Measurements from ENCODE around the gene PLK5. TPM values are rescaled to one million over a fixed set of nuclear protein-coding genes. Genes with fewer than 3 reads are reported as not detected.

Gene PLK5
- total and polyA plus RNA-seq, 2 of the 4 experiments (the other 2 are of a cell fraction) = not detected

DNA sequence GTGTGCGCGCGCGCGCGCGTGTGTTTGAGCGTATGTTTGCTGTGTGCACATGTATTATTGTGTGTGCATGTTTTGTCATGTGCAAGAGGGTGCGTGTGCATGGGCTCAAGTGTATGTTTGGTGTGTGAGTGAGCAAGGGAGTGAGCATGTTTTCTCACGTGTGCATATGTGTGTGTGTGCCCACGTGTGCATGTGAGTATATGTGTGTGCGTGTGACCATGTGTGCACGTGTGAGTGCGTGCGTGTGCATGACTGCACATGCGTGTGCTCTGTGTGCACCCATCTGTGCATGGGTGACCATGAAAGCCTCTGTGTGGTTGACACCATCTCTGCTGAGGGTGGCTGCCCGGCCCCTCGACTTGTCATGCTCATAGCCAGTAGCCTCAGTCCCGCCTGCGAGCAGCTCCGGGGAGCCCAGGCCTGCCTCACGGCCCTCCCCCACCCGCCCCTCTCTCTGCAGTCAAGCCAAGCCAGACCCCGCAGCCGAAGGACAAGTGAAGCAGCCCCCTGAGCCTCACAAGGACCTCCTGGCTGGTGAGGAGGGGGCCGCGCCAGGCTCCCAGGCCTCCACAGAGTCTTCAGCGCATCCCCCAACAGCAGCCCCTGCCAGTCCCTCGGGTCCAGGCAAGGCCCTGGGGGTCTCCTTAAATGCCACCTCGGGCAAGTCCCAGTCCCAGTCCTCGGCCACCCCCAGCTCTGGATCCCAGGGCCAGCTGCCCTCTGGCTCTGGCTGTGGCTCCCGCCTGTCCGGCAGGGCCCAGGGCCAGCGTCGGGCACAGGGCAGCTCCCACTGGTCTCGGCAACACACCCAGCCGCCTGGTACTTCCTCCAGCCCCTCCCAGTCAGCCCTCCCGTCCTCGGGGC lies 26.9 kb upstream of the PLK5 start:
- no peak overlapping the region for H3K27ac ChIP-seq (ENCODE audit: insufficient read depth, low read length)
- H2AK9ac ChIP-seq (replicated peaks; ENCODE audit: low read depth, low read length, poor library complexity) = no peak overlapping the region
- H3K23ac ChIP-seq (ENCODE audit: low read depth, low read length) = no peak overlapping the region
- no peaks in the 10 kb centered on the region for H4K20me1 ChIP-seq (ENCODE audit: insufficient read depth, low read length)
- ChIA-PET POLR2A (ENCODE audit: unreplicated experiment) (no interaction called here), CTCF (no interaction called here)
- no peaks in the 10 kb centered on the region for H3K79me1 ChIP-seq (ENCODE audit: low read depth in 1 of 2, low read length in 2 of 2)
- no peak overlapping the region for H2BK15ac ChIP-seq (ENCODE audit: low read depth, low read length)
- no peaks in the 10 kb centered on the region for H3K36me3 ChIP-seq (ENCODE audit: control insufficient read depth, insufficient read depth, low read length)
- dilution Hi-C loops (cut with HindIII; ENCODE audit: low sequenced_read_pairs, unreplicated experiment) (no loop called here), in situ Hi-C loops (cut with MboI; ENCODE audit: low sequenced_read_pairs) (no loop called here), intact Hi-C loops (cut with micrococcal nuclease) (no loop called here)
- no peaks in the 10 kb centered on the region for H3K4me1 ChIP-seq (ENCODE audit: control insufficient read depth, insufficient read depth, low read length)
- H2BK5ac ChIP-seq (ENCODE audit: low read depth, low read length, poor library complexity, severe bottlenecking) = no peak overlapping the region
- H3K4ac ChIP-seq (ENCODE audit: low read depth, low read length) = no peak overlapping the region
- H2AFZ ChIP-seq (replicated peaks; ENCODE audit: low read length, poor library complexity) = peak overlapping the region; percentile 3
- BruUV-seq (replicated peaks) = no TSS peak
- TF ChIP-seq SMC3 (IDR thresholded peaks at IDR 0.05; ENCODE audit: low read depth, low read length) = no peak
- no peak overlapping the region for H3K9ac ChIP-seq (ENCODE audit: low read depth, low read length)
- no peak overlapping the region for H2BK120ac ChIP-seq (ENCODE audit: low read depth, low read length)
- H2BK20ac ChIP-seq (ENCODE audit: low read depth, low read length) = no peak overlapping the region
- no peak overlapping the region for H3K56ac ChIP-seq (ENCODE audit: extremely low read depth, insufficient read depth, low read length)
- H3K4me2 ChIP-seq (ENCODE audit: low read depth, low read length) = no peak overlapping the region
- H3K14ac ChIP-seq (replicated peaks; ENCODE audit: low read depth, low read length) = no peak overlapping the region
- no peak overlapping the region for H4K91ac ChIP-seq (ENCODE audit: insufficient read depth, low read depth, low read length)
- H2AK5ac ChIP-seq (ENCODE audit: low read depth, low read length) = no peak overlapping the region
- no peak overlapping the region for H4K8ac ChIP-seq (ENCODE audit: low read depth in 2 of 2, low read length in 2 of 2)
- no peak overlapping the region for H3K4me3 ChIP-seq (ENCODE audit: insufficient read depth, low read depth, low read length)
- no peak overlapping the region for H3K18ac ChIP-seq (ENCODE audit: low read depth, low read length)
- ATAC-seq (ENCODE audit: low read depth) (no peak), DNase-seq (no peak)
- H4K5ac ChIP-seq (ENCODE audit: low read depth, low read length) = no peak overlapping the region
- no peaks in the 10 kb centered on the region for H3K9me1 ChIP-seq (ENCODE audit: insufficient read depth, low read length)
- H3K27me3 ChIP-seq (ENCODE audit: control insufficient read depth, insufficient read depth, low read length) = peaks cover 11% of the 10 kb centered on the region; the same call in 1 of the 2 replicates
- WGBS, 2 experiments (ENCODE audit: extremely low coverage in 2 of 2, insufficient read length in 1 of 2) = 50% methylated on average over 20 of the region's 39 CpGs; no CpG with 5 or more reads in 1 of the 2 experiments
- no peaks in the 10 kb centered on the region for H3K9me3 ChIP-seq (ENCODE audit: control insufficient read depth, insufficient read depth, low read length)

All from IMR-90 (cell line).